HUES6 (cell line): ENCODE measurements around the gene CALR3.
A peak's percentile ranks its signal among the peaks of the same experiment; 100 is the strongest.
"Not testable (repeated sequence)": the region's sequence is repeated elsewhere in the genome, so short reads cannot be mapped to it uniquely, and the experiment has no call there.

Experiments
- H3K27ac ChIP-seq: 2 replicates; pipeline ENCODE4 v1.7.0; 2013; ENCODE audit warnings: low read depth, mild to moderate bottlenecking, low read length, inconsistent platforms
- H3K27me3 ChIP-seq: 2 replicates; pipeline ENCODE4 v1.6.1; 2013; ENCODE audit warnings: low read length; ENCODE audit not compliant: control insufficient read depth, insufficient read depth
- H3K36me3 ChIP-seq: 2 replicates; pipeline ENCODE4 v1.6.1; 2013; ENCODE audit warnings: low read length; ENCODE audit not compliant: control insufficient read depth, insufficient read depth
- H3K4me1 ChIP-seq: 2 replicates; pipeline ENCODE4 v1.6.1; 2013; ENCODE audit warnings: low read length; ENCODE audit not compliant: control insufficient read depth, insufficient read depth
- H3K4me3 ChIP-seq: 2 replicates; pipeline ENCODE4 v1.5.1; 2013; ENCODE audit warnings: low read depth, low read length
- H3K9ac ChIP-seq: one replicate; pipeline ENCODE4 v1.6.1; 2013; ENCODE audit warnings: mild to moderate bottlenecking, low read length
- H3K9me3 ChIP-seq: 2 replicates; pipeline ENCODE4 v1.6.1; 2013; ENCODE audit warnings: low read depth, low read length; ENCODE audit not compliant: control insufficient read depth, insufficient read depth

The CALR3 gene

DNA sequence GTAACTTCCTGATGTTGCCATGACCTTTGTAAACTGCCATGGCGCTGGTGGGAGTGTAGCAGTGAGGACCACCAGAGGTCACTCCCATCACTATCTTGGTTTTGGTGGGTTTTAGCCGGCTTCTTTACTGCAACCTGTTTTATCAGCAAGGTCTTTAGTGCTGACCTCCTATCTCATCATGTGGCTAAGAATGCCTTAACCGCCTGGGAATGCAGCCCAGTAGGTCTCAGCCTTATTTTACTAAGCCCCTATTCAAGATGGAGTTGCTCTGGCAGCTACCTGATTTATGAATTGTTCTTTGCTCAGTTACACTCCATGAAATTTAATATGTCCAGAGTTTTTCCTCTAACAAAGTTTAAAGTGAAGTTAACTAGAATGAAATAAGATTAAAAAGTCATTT lies 19.6 kb downstream of the CALR3 start:
- Histone ChIP-seq H3K4me1 (no peaks in the 10 kb centered on the region), H3K27ac (no peak overlapping the region), H3K36me3 (no peaks in the 10 kb centered on the region), H3K9ac (no peak overlapping the region), H3K9me3 (0 out of 2 replicates have a peak, but pooled peaks cover 5% of the 10 kb centered on the region), H3K4me3 (no peak overlapping the region), H3K27me3 (no peaks in the 10 kb centered on the region)

DNA sequence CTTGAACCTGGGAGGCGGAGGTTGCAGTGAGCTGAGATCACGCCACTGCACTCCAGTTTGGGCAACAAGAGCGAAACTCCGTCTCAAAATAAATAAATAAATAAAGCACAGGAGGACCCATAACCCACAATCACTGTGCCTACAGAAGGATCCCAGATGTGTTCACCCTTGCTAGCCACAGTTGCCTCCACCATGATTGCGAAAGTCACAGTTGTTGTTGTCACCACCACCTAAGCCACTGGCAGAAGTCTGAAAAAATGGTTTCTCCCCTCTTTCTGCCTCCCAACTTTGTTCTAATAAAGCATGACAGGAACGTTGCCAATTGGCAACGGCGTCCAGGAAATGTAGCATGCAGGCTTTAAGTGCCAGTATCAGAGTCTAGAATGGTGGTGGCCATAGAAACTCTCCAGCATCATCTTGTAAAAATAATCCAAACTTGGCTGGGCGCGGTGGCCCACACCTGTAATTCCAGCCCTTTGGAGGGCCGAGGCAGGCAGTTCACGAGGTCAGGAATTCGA lies 22.0 kb downstream of the CALR3 start:
- peaks cover 14% of the 10 kb centered on the region; the same call in 1 of the 2 replicates for H3K4me1 ChIP-seq
- H3K27me3 ChIP-seq: peaks cover 3% of the 10 kb centered on the region; the same call in 1 of the 2 replicates
- no peaks in the 10 kb centered on the region for H3K36me3 ChIP-seq
- no peak overlapping the region for H3K9ac ChIP-seq
- H3K4me3 ChIP-seq: no peak overlapping the region
- H3K27ac ChIP-seq: no peak overlapping the region
- 0 out of 2 replicates have a peak, but pooled peaks cover 5% of the 10 kb centered on the region for H3K9me3 ChIP-seq

- H3K4me1 ChIP-seq: peaks cover 16% of the 10 kb centered on the region; the same call in 1 of the 2 replicates
- no peak overlapping the region for H3K27ac ChIP-seq
- no peak overlapping the region for H3K9ac ChIP-seq
- H3K36me3 ChIP-seq: no peaks in the 10 kb centered on the region
- H3K27me3 ChIP-seq: peaks cover 3% of the 10 kb centered on the region; the same call in 1 of the 2 replicates
- 0 out of 2 replicates have a peak, but pooled peaks cover 5% of the 10 kb centered on the region for H3K9me3 ChIP-seq
- H3K4me3 ChIP-seq: no peak overlapping the region
Observed at GRCh38 chr19:16472992-16473391, 23.0 kb downstream of the CALR3 start.

DNA sequence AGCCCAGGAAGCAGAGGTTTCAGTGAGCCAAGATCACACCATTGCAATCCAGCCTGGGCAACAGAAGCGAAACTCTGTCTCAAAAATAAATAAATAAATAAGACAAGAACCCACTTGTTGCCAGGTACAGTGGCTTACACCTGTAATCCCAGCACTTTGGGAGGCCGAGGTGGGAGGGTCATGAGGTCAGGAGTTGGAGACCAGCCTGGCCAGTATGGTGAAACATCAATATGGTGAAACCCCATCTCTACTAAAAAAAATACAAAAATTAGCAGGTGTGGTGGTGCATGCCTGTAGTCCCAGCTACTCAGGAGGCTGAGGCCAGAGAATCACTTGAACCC lies 23.4 kb downstream of the CALR3 start:
- not testable (repeated sequence) for H3K27me3 ChIP-seq, H3K27ac ChIP-seq, H3K9me3 ChIP-seq, H3K36me3 ChIP-seq
- Histone ChIP-seq H3K4me3 (peak overlapping the region; percentile 87), H3K4me1 (peaks cover 16% of the 10 kb centered on the region; the same call in 1 of the 2 replicates), H3K9ac (peak overlapping the region; percentile 76)

DNA sequence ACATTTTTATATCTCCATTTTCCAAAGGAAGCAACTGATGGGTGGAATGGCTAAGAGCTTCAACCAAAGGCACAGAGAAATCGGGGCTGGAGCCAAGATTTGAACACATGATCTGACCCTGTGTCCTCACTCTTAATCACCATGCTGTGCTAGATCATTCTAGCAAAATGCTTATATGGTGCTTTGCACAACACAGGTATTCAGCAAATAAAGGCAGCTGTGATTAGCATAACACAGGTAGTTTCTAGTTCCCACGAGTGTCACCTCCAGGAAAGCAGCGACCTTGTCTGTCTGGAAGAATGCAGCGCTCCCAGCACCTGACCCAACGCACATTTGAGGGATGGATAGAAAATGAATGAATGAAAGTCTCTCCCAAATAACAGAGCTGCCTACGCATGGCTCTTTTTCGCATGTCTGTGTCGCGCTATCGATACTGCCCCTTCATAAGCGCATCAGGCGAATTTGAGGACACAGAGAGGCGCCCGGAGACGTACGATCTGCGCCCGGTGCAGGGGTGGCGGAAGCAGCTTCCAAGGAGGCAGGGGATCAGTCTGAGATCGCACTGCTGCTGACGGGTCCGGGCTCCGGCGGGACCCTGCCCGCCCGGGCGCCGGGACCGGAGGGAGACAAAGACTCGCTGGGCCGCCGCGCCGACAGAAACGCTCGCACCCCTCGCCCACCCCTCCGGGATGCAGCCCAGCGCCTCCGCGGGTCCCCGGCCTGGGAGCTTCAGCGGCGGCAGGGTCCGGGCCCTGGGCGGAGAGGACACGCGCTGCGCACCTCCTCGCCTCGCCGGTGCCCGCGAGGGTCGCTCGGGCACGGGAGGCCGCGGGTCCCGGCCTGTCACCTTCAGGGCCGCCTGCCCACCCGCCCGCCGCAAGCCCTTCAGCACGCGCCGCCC lies 24.8 kb downstream of the CALR3 start:
- Histone ChIP-seq H3K27ac (no peak overlapping the region; the same call in 1 of the 2 replicates), H3K36me3 (no peaks in the 10 kb centered on the region), H3K9me3 (0 out of 2 replicates have a peak, but pooled peaks cover 5% of the 10 kb centered on the region), H3K27me3 (peaks cover 3% of the 10 kb centered on the region; the same call in 1 of the 2 replicates), H3K4me1 (peaks cover 16% of the 10 kb centered on the region; the same call in 1 of the 2 replicates), H3K4me3 (peak overlapping the region; percentile 87), H3K9ac (peak overlapping the region; percentile 73)

GRCh38 chr19:16470541-16470910 lies 25.4 kb downstream of the CALR3 start:
- Histone ChIP-seq H3K9ac (no peak overlapping the region), H3K27ac (no peak overlapping the region), H3K4me1 (peaks cover 16% of the 10 kb centered on the region; the same call in 1 of the 2 replicates), H3K4me3 (peak overlapping the region; percentile 87), H3K27me3 (peaks cover 3% of the 10 kb centered on the region; the same call in 1 of the 2 replicates), H3K36me3 (no peaks in the 10 kb centered on the region), H3K9me3 (0 out of 2 replicates have a peak, but pooled peaks cover 5% of the 10 kb centered on the region)

- peaks cover 3% of the 10 kb centered on the region; the same call in 1 of the 2 replicates for H3K27me3 ChIP-seq
- H3K9ac ChIP-seq: no peak overlapping the region
- no peaks in the 10 kb centered on the region for H3K36me3 ChIP-seq
- H3K27ac ChIP-seq: no peak overlapping the region
- H3K4me1 ChIP-seq: peaks cover 22% of the 10 kb centered on the region; the same call in 1 of the 2 replicates
- no peak overlapping the region for H3K4me3 ChIP-seq
- H3K9me3 ChIP-seq: 0 out of 2 replicates have a peak, but pooled peaks cover under 1% of the 10 kb centered on the region
Observed at GRCh38 chr19:16467581-16467980, 28.4 kb downstream of the CALR3 start.

GRCh38 chr19:16466802-16467427 lies 29.1 kb downstream of the CALR3 start:
- H3K4me1 ChIP-seq: peaks cover 22% of the 10 kb centered on the region; the same call in 1 of the 2 replicates

GRCh38 chr19:16465239-16465638 lies 30.7 kb downstream of the CALR3 start:
- no peak overlapping the region for H3K9ac ChIP-seq
- H3K27me3 ChIP-seq: no peaks in the 10 kb centered on the region; the same call in 1 of the 2 replicates
- no peak overlapping the region for H3K4me3 ChIP-seq
- peaks cover 14% of the 10 kb centered on the region; the same call in 1 of the 2 replicates for H3K4me1 ChIP-seq
- no peaks in the 10 kb centered on the region for H3K36me3 ChIP-seq
- H3K9me3 ChIP-seq: no peaks in the 10 kb centered on the region
- no peak overlapping the region for H3K27ac ChIP-seq

More at GRCh38 chr19:16466802-16467427, 29.1 kb downstream of the CALR3 start:
- not testable (repeated sequence) for H3K36me3 ChIP-seq, H3K9ac ChIP-seq, H3K4me3 ChIP-seq, H3K27ac ChIP-seq, H3K27me3 ChIP-seq, H3K9me3 ChIP-seq

GRCh38 chr19:16463991-16464575 lies 31.9 kb downstream of the CALR3 start:
- Histone ChIP-seq H3K9me3 (no peaks in the 10 kb centered on the region), H3K27me3 (no peaks in the 10 kb centered on the region; the same call in 1 of the 2 replicates), H3K27ac (no peak overlapping the region), H3K9ac (no peak overlapping the region), H3K4me3 (no peak overlapping the region), H3K36me3 (no peaks in the 10 kb centered on the region), H3K4me1 (peaks cover 17% of the 10 kb centered on the region)
